Measurements from ENCODE around the gene BCAM.
"Not testable (repeated sequence)": the region's sequence is repeated elsewhere in the genome, so short reads cannot be mapped to it uniquely, and the experiment has no call there.

The BCAM gene

DNA sequence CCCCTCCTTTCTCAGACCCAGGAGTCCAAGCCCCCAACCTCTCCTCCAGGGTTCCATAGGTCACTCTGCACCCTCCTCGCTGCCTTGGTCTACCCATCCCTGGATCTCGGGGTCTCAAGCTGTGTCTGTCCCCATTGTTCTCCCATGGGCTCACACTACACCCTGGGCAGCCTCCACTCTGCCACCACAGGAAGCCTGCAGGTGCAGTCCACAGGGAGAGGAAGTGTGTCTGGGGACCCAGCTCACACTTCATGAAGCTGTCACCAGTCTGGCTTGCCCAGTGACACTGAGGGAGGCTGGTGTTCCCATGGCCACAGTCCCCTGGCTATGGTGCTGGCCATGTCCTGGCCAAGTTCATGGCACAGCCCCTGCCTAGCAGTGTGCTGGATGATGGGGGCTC is 42.5 kb downstream of the BCAM start:
- no peak for FAIRE-seq

GRCh38 chr19:44855606-44856005 is 46.7 kb downstream of the BCAM start:
- no peak for FAIRE-seq

DNA sequence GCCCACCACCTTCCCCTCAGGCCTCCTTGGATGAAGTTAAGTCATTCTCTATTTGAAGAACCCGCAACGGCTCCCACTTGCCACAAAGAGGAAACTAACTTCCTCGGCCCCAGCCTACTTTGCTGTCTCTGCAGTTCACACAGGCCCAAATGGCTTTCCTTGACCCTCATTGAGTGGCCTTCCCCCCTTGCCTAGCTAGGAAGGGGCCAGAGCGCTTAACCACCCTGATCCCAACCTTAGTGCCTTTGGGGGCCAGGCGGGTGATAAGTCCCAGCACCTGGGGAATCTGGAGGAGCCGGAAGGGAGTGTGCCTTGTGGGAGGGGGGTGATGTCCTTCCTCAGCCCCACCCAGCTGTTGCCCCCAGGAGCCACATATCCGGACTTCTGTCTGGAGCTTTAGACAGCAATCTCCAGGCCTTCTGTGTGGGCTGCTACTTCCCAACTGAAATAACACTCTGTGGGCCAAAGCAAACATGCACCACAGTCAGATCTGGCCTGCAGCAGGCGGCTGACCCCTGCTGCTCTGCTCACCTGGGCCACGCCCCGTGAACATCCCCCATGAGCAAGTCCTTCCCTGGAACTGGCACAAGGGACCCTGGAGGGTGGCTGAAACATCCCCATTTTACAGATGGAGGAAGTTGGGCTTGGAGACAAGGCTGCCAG is 47.6 kb downstream of the BCAM start:
- no peak for FAIRE-seq

DNA sequence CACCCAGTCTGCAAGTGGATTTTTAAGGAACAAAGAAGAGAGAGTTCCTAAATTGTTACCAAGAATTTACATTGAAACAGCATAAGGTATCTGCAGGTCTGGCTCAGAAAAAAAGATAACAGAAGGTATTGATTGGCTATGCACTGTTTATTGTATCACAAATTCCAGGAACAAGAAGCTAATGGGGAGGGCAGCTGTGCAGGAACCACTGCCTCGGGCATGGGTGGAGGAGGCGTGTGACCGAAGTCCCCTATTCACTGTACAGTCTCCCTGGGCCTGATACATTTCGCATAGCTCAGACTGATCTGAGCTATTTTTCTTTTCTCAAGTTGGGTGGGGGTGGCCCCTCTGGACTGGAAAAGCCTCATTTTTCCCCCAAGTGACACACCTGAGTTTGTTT is 48.9 kb downstream of the BCAM start:
- no peak for FAIRE-seq

DNA sequence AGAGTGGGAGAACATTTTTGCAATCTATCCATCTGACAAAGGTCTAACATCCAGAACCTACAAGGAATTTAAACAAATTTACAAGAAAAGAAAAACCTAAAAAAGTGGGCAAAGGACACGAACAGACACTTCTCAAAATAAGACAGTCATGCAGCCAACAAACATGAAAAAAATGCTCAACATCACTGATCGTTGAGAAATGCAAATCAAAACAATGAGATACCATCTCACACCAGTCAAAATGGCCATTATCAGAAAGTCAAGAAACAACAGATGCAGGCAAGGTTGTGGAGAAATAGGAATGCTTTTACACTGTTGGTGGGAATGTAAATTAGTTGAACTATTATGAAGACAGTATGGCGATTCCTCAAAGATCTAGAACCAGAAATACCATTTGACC is 52.7 kb downstream of the BCAM start:
- FAIRE-seq: not testable (repeated sequence)

DNA sequence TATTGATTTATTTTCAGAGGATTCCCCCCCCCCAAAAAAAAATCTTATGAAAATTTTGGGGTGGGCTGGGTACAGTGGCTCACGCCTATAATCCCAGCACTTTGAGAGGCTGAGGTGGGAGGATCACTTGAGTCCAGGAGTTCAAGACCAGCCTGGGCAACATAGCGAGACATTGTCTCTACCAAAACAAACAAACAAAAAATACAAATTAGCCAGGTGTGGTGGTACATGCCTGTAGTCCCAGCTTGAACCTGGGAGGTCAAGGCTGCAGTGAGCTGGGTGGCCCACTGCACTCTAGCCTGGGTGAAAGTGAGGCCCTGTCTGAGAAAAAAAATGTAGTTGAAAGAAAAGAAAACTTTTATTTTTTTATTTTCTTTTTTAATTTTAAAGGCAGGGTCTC is 55.1 kb downstream of the BCAM start:
- FAIRE-seq: no peak

DNA sequence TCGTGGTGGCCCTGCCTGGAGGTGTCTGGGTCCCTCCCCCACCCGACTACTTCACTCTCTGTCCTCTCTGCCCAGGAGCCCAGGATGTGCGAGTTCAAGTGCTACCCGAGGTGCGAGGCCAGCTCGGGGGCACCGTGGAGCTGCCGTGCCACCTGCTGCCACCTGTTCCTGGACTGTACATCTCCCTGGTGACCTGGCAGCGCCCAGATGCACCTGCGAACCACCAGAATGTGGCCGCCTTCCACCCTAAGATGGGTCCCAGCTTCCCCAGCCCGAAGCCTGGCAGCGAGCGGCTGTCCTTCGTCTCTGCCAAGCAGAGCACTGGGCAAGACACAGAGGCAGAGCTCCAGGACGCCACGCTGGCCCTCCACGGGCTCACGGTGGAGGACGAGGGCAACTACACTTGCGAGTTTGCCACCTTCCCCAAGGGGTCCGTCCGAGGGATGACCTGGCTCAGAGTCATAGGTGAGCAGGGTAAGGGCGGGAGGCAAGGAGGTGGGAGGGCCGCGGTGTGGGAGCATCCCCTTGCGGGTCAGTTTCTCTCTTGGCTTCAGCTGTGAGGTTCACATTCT is 56.4 kb downstream of the BCAM start:
- no peak for FAIRE-seq

- no peak for FAIRE-seq
These were observed 57.8 kb downstream of the BCAM start for GRCh38 chr19:44866664-44867063.

DNA sequence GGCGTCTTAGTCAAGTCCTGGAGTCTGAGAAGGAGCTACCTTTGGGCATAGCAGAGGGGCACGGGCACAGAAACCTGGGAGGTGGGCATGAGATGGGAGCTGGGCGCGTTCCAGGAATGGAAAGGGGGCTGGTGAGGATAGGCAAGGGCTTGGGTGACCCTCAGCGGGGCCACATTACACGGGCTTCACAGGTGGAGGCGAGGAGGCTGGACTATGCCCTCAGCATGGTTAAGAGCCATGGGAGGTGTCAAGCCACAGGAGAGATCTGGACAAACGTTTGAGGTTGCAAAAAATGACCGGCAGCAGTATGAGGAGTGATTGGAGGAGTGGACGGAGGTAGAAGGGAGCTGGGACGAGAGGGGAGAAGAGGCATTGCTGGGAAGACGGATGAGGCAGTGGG is 58.7 kb downstream of the BCAM start:
- no peak for FAIRE-seq

DNA sequence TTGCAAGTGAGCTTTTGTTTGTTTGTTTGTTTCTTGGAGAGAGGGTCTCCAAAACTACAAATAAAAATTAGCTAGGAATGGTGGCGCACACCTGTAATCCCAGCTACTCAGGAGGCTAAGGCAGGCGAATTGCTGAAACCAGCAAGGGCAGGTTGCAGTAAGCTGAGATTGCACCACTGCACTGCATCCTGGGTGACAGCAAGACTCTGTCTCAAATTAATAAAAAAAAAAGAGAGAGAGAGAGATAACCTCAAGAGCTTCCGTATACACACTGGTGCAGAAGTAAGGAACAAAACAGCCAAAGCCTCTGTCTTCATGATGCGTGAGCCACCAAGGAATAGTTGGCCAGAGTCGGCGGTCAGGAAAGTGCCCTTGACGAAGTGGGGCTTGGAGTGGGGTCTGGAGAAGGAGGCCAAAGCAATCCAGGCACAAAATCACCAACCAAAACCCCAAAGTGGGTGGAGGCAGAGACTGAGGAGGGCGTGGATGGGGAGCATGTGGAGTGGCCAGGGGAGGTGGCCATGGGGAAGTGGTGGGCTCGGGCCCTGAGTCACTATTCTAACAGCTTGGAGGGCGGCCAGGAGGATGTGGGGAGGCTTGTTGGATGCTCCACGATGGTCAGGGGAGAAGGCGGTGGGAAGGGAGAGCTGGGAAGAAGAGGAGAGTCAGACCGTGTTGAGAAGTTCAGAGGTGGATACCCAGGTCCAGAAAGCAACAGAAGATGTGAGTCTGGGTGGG is 61.0 kb downstream of the BCAM start:
- no peak for FAIRE-seq
